Lung microvascular endothelial cell (primary cell): ENCODE measurements around the gene AMTN. TPM values are rescaled to one million over a fixed set of nuclear protein-coding genes. Genes with fewer than 3 reads are reported as not detected.
"Not testable (repeated sequence)": the region's sequence is repeated elsewhere in the genome, so short reads cannot be mapped to it uniquely, and the experiment has no call there.

Experiments used
- DNase-seq, 2 donors: peaks; one replicate each; pipeline versions ENCODE4 v3.0.0 to v3.0.0-alpha.2; 2010; ENCODE audit warnings: low read depth in 2 of 2
- total RNA-seq: library from RNA; depleted of rRNA; stranded (reverse); fragments of >200 nt; gene quantifications from 2 replicates; pipeline ENCODE4 v1.2.1, GENCODE V29; 2014

AMTN gene
- not detected in 2 replicates for total RNA-seq

GRCh38 chr4:70518269-70518668 lies at the start of gene AMTN:
Gene AMTN, plus strand, starts transcription at chr4:70518569. Its CDS starts 209 bp downstream, at chr4:70518778.
- DNase-seq, result no peak

- no peak for DNase-seq
Measured at GRCh38 chr4:70471897-70472296, 46.5 kb upstream of the AMTN start, which contains the start of gene MUC7. Gene MUC7, plus strand, starts transcription at chr4:70472197. Its CDS starts 1,825 bp downstream, at chr4:70474022.

GRCh38 chr4:70473679-70474078 lies 44.7 kb upstream of the AMTN start:
- no peak for DNase-seq

- DNase-seq, result no peak
Measured at GRCh38 chr4:70488748-70489147, 29.6 kb upstream of the AMTN start.

- no peak for DNase-seq
Measured at GRCh38 chr4:70496231-70496630, 22.1 kb upstream of the AMTN start.

GRCh38 chr4:70501838-70502237 lies 16.5 kb upstream of the AMTN start:
- not testable (repeated sequence) for DNase-seq

GRCh38 chr4:70504733-70505132 lies 13.6 kb upstream of the AMTN start:
- no peak for DNase-seq

- peak; percentile 64 to 72 for DNase-seq
Measured at GRCh38 chr4:70505151-70505748, 13.1 kb upstream of the AMTN start.

GRCh38 chr4:70508801-70509200 lies 9.6 kb upstream of the AMTN start:
- no peak for DNase-seq

- DNase-seq, result no peak
Measured at GRCh38 chr4:70511365-70511764, 7.0 kb upstream of the AMTN start.

- no peak for DNase-seq
Measured at GRCh38 chr4:70515367-70516250, 2.8 kb upstream of the AMTN start.

GRCh38 chr4:70518716-70519115 lies 347 bp downstream of the AMTN start:
- DNase-seq, result no peak

GRCh38 chr4:70522626-70523025 lies 4.3 kb downstream of the AMTN start:
- DNase-seq, result no peak

- DNase-seq, result no peak
Measured at GRCh38 chr4:70530997-70531396, 12.6 kb downstream of the AMTN start.

GRCh38 chr4:70531981-70532380 lies 13.6 kb downstream of the AMTN start:
- DNase-seq, result no peak

GRCh38 chr4:70533211-70533610 lies 14.8 kb downstream of the AMTN start:
- no peak for DNase-seq

- no peak for DNase-seq
Measured at GRCh38 chr4:70533791-70534190, 15.4 kb downstream of the AMTN start.

GRCh38 chr4:70534886-70535285 lies 16.5 kb downstream of the AMTN start:
- not testable (repeated sequence) for DNase-seq

- no peak for DNase-seq
Measured at GRCh38 chr4:70538869-70539268, 20.5 kb downstream of the AMTN start.

GRCh38 chr4:70544279-70544868 lies 26.0 kb downstream of the AMTN start:
- DNase-seq, result peak; percentile 21 to 36

GRCh38 chr4:70556856-70557255 lies 38.5 kb downstream of the AMTN start:
- no peak for DNase-seq

- peak; percentile 29 to 55 for DNase-seq
Measured at GRCh38 chr4:70559211-70559830, 41.0 kb downstream of the AMTN start.
